Vagina (tissue), 2 donors: Measurements from ENCODE around the gene BCAS1.

Experiments used
- POLR2A ChIP-seq, 2 donors: fragments of 450-650 bp; IDR thresholded peaks; one replicate each; pipeline ENCODE4 v1.6.1; 2017; ENCODE audit warnings: antibody characterized with exemption in 2 of 2, mild to moderate bottlenecking in 2 of 2, moderate library complexity in 2 of 2
- TF ChIP-seq, protein P1 (sequence below), 3 experiments: fragments of 450-650 bp in 2 of 3; fragments of 200-600 bp in 1 of 3; sonication (generic) in 1 of 3; IDR thresholded peaks; one replicate each; pipeline ENCODE4 v1.5.1; 2017 to 2019; ENCODE audit warnings: antibody characterized with exemption in 3 of 3, mild to moderate bottlenecking in 2 of 3, moderate library complexity in 2 of 3

GRCh38 chr20:53959911-53960578, 110.3 kb downstream of the BCAS1 start:
- no peak for TF ChIP-seq POLR2A (IDR thresholded peaks at IDR 0.05)
- TF ChIP-seq, protein P1, sequence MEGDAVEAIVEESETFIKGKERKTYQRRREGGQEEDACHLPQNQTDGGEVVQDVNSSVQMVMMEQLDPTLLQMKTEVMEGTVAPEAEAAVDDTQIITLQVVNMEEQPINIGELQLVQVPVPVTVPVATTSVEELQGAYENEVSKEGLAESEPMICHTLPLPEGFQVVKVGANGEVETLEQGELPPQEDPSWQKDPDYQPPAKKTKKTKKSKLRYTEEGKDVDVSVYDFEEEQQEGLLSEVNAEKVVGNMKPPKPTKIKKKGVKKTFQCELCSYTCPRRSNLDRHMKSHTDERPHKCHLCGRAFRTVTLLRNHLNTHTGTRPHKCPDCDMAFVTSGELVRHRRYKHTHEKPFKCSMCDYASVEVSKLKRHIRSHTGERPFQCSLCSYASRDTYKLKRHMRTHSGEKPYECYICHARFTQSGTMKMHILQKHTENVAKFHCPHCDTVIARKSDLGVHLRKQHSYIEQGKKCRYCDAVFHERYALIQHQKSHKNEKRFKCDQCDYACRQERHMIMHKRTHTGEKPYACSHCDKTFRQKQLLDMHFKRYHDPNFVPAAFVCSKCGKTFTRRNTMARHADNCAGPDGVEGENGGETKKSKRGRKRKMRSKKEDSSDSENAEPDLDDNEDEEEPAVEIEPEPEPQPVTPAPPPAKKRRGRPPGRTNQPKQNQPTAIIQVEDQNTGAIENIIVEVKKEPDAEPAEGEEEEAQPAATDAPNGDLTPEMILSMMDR (IDR thresholded peaks at IDR 0.05) = no peak
